Umbilical cord (tissue), 2 donors: ENCODE results near the gene CENPP. TPM values are rescaled to one million over a fixed set of nuclear protein-coding genes. Genes with fewer than 3 reads are reported as not detected.

Experiments used
- DNase-seq: peaks from one replicate; pipeline ENCODE4 v3.0.0-alpha.2; 2015; ENCODE audit warnings: low spot score
- total RNA-seq: library from RNA; depleted of rRNA; stranded (reverse); fragments of >200 nt; gene quantifications from one replicate; pipeline ENCODE4 v1.2.3, GENCODE V29; 2014; ENCODE audit warnings: low replicate concordance; ENCODE audit not compliant: insufficient read depth

CENPP gene
- total RNA-seq, 1 donor from 2014 or later, result 8.9 TPM

DNA sequence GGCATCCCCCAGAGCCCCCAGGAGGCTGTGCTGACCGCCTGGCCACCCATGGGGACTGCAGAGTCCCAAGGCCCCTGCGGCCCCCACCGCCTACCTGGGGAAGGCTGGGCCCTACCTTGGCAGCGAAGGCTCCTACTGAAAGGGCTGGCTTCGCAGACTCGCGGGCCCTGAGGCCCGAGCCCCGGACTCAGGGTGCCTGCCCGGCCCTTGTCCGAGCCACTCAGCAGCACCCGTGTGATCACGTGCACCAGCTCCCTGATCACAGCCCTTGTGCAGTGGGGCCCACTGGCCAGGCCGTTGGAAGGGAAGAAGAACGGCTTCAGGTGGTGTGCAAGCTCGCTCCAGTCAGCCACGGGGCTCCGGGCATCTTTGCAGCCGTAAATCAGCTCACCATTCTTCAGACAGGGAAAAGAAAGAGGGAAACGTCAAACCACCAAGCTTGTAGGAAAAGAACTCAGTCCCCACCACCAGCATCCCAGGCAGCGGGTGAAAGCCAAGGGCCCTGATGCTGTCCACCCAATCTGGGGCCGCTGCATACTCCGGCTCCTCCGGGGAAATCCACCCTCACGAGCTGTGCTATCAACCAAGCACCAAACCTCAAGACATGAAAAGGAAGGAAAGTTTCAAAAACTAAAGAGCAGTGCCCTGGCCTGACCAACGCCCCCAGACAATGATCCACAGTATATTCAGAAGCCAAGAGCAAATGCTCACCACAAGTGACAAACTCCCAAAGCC lies 312.3 kb downstream of the CENPP start:
- no peak for DNase-seq

DNA sequence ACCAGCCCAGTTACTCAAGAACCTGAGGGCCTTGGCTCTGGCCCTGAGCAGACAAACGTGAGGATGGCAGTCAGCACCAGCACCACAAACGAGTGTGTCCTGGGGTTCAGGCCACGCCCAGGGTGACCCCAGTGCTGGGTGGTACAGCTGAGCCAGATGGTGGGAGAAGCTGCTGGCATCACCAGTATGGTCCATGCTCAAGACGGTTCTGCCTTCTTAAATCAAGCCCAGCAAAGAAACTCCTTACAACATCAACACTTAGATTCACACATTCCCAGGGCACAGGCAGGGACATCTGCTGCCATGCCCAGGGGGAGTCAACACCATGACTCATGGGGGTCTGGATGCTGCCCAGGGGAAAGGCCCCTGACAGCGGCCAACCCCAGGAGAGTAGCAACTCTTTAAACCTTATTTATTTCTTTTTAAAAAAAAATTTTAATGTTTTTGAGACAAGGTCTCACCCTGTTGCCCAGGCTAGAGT lies 312.9 kb downstream of the CENPP start:
- DNase-seq, result no peak

DNA sequence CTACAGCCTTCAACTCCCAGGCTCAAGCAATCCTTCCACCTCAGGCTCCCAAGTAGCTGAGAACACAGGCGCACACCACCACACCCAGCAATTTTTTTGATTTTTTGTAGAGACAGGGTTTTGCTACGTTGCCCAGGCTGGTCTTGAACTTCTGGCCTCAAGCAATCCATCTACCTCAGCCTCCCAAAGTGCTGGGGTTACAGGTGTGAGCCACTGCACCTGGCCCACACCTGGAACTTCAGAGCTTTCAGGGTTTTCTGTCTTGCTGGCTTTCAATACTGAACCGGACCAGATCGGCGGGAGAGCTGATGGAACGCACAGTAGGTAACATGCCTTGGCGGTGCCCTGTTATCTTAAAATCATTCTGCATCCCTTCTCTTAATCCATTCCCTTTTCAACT lies 313.4 kb downstream of the CENPP start:
- no peak for DNase-seq

DNA sequence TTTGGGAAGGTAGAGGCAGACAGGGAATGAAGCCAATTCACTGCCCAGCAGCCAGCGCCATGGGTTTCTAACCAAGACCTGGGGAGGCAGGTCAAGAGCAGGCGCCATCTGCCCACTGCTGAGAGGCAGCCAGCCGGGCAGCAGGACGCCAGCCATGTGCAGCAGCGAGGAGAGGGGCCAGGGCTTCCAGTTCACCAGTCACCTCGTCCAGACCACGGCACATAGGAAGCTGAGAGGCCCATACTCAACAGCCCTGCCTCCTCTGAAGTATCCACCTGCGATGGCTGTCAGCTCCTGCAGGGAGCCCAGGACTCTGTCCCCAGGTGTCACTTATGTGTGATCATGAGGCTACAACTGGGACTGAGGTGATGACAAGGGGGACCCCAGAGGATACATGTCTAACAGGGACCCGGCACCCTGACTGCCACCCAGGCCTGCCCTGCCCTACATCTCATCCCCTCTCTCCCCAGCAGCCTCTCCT lies 314.1 kb downstream of the CENPP start:
- no peak for DNase-seq

DNA sequence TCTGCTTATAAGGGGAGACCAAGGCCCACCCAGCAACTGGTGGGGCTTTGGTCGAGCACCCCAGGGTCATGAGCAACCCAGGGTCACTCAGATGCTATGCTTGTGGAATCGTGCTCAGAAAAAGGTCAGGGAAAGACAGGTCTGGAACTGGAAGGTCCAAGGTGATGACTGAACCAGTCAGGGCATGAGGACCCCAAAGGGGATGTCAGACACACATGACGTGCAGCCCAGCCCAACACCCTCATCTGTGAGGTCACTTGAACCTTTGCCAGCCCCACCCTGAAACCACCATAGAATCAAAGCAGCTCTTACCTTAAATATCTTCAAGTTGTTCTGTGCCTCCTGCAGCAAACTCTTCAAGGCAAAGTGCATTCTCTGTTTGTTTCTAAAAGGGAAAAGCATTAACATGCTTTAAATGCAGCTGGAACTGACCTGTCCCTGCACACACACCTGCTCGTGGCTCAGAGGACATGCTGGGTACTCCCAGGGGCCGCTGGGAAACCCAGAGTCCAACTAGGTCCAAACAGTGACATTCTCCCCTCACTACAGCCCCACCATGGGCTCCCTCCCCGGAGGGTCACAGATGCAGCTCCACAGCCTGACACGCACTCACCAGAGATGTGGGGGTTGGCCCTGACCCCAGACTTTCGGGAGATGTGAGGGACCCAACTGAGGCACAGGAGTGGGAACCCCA lies 314.8 kb downstream of the CENPP start:
- DNase-seq, result no peak

DNA sequence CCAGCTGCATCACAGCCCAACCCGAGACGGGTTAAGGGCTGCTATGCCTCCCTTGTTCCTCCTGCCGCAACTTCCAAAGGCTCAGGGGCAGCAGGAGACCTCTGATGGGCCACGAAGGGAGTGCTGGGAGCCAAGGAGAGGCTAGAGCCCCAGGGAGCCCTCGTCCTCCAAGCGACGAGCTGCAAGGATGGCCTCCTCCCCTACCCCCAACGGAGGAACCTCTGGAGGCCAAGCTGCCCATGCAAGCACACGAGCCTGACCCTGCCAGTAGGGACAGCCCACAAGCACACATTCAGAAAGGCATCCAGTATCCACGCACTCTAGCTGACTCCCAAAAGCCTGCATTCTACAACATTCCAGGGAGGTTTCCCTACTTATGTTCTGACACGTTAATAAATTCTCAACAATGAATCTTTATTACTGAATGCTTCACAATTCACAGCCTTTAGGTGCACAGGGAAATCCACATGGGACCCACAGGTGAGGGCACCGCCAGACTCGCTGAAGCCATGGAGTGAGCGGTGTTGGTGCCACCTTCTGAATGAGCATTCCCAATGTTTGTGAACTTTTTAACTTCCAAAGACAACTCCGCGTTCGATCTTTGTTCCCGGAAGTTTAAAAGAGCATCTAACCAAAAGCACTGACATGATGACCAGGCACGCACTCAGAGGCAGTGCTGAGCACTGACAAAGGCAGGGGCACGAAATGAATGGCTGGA lies 315.5 kb downstream of the CENPP start:
- peak; percentile 15 for DNase-seq

DNA sequence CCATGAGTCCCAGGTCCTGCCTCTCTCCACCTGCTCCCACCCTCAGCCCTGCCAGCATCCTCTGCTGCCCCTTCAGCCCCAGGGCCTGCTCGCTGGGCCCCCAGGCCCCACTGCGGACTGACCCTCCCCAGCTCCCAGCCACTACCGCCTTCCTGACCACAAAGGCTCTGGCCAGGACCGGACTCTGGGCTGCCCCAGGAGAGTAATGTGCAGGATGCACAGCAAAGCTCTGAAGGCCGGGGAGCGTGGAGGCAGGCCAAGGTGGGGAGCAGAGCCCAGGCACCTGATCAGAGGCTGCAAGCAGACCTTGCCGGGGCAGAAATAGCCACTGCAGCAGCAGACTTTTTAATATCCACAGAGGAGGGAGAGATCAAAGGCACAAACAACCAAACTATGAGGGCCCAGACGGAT lies 316.3 kb downstream of the CENPP start:
- no peak for DNase-seq

DNA sequence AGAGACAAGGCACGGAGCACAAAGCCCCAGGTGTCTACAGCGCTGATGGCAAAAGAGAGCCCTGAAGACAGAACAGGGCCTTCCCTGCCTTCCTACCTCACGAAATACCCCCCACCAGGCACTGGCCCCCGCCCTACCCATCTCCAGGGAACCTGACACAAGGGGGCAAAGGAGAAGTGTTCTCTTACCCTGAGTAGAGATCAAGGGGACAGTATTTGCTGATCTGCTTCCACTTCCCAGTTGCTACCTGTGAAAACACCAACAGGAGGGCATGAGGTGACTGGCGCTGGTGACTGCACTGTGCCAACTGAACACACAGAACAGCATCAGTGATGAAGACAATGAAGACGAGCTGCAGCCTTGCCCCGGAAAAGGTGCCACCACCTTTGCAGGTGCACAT lies 316.8 kb downstream of the CENPP start:
- no peak for DNase-seq

DNA sequence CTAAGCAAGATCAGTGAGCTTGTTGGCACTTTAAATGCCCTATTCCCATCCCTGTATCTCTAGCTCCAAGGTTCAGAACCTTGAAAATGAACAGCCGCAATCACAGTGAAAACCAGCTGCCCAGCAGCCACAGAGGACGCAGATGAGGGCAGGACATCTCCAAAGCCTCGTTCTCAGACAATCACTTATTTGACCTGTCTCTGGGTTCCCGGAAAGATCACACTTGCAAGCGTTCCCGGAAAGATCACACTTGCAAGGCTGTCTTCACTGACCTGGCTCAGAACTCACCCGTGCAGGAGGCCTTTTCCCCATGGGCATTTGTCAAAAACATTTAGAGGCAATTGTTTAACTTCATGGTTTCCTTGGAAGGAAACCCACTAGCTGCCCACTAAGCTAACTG lies 318.5 kb downstream of the CENPP start:
- no peak for DNase-seq

DNA sequence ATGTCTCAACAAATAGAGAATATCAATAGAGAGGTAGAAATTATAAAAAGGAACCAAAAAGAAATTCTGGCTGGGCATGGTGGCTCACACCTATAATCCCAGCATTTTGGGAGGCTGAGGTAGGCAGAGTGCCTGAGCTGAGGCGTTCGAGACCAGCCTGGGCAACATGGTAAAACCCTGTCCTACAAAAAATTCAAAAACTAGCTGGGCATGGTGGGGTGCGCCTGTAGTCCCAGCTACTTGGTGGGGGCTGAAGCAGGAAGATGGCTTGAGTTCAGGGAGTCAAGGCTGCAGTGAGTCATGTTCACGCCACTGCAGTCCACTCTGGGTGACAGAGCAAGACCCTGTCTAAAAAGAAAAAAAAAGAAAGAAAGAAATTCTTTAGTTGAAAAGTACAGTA lies 319.3 kb downstream of the CENPP start:
- no peak for DNase-seq

DNA sequence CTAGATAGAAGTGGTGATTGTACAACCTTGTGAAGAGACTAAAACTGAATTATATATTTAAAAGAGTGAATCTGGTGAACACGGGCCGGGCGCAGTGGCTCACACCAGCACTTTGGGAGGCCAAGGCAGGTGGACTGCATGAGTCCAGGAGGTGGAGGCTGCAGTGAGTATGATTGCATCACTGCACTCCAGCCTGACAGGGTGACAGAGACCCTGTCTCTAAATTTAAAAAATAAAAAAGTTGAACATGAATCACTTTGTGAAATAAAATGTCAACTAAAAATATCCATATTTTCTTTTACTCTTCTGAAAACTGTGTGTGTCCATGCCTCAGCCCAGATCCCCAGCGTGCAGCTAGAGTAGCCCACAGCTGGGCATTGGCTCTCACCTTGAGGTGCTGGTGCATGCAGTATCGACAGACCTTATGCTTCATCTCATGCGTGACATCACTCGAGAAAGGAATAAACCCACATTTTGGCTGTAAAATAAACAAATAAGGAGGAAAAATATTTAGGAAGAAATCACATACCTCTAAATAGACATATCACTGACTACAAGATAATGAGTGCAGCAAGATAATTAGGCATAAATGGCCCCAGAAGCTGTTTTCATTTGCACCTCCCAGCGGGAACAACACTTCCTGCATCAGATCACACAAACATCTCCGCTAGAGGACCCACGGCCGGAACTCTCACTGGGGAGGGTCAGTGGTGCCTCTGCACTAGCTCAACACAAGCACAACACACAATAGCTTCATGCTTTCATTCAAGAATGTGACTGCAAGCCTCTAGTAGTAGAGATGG lies 322.1 kb downstream of the CENPP start:
- no peak for DNase-seq

DNA sequence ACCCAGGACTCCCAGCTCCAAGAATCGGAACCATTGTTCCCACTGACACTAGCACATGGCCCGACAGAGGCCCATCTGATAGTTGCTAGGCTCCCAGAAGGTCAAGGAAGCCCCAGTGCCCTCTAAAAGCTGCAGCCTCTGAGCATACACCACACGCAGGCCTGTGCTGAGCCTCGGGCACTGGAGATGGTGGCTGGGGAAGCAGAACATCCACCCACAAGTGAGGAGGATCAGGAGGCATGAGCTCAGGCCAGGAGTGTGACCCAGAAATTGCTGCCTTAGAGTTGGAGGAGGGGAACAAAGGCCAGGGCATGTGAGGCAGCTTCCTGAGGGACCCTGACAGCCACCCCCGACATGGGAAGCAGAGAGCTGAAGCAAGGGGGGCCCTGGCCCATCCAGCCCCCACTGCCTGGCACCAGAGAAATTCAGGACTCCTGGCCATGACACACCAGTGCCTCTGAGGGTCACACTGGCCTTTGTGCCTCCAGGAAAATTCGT lies 322.8 kb downstream of the CENPP start:
- no peak for DNase-seq

DNA sequence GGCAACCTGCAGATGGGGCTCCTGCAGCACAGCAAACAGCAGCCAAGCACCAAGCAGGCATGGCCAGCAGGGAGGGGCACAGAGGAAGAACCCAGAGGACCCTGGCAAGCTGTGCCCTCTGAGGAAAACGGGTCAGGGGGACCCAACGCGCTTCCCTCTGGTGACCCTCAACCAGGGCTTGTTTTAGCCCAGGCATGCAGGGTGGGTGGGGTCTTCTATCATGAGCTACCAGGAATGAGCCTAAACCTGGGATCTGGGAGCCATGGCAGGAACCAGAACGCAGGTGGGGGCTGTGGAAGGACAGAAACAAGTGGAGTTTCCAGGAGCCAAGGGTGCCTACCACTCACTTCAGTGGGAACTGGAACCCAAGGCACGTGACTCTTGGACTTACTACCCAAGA lies 323.3 kb downstream of the CENPP start:
- no peak for DNase-seq

DNA sequence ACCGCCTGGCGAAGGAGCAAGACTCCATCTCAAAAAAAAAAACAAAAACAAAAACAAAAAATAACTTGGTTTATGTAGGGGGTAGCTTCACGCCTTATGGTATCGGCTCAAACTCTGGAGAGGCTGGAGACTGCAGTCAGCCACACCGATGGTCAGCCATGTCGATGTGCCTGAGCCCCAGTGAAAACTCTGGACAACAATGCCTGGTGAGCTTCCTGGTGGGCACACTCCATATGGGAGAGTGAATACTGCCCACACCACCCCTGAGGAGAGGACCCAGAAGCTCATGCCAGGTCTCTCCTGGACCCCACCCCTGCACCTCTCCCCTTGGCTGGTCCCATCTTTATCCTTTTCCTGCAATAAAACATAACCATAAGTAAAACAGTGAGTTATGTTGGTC lies 324.5 kb downstream of the CENPP start:
- DNase-seq, result no peak

DNA sequence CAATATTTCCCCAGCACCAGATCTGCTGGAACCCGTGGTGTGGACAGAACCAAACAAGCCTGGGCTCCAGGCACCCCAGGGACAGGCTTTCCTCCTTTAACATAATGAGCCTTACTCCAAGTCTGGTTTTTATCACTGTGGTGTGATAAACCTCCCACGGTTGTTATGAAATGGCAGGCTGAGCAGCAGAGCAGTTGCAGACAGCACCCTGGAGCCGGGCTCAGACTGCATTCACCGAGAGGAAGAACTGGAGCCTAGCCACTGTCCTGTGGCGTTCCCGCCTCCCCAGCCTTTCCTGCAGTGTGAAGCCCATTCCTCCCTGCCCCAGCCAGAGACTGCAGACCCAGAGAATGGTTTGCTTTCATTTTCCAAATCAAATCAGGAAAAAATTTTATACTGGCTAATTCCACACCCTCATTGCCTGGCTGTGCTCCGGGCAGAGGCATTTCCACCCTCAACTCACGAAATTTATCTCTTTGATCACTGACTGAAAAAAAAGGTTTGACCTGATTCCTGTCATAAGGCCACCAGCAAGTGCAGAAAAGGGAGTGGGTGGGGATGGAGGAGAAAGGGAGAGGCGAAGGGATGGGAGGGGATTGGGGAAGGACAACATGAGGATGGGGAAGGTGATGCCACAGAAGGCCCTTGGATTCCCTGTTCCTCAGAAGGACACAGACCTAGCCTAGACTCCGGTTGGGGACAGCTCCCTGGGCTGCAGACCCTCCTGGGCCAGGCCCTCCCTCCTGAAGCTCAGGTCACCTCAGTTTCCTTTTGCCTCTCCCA lies 325.3 kb downstream of the CENPP start:
- DNase-seq, result peak; percentile 85

DNA sequence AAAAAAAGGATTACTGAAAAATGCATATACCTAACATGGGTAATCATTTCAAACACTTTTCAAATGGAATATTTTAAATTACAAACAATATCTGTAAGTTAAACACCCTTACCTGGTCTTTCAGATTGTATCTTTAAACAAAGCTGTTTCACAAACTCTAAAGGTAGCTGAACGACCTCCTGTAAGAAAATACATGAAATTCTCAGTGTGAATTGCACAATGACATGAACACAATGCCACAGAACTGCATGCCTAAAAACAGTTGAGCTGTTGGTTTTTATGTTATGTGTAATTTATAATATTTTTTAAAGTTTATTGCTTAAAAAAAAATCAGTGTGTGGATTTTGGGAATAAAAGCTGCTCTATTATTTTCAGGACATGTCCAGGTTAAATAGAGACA lies 326.7 kb downstream of the CENPP start:
- DNase-seq, result no peak

DNA sequence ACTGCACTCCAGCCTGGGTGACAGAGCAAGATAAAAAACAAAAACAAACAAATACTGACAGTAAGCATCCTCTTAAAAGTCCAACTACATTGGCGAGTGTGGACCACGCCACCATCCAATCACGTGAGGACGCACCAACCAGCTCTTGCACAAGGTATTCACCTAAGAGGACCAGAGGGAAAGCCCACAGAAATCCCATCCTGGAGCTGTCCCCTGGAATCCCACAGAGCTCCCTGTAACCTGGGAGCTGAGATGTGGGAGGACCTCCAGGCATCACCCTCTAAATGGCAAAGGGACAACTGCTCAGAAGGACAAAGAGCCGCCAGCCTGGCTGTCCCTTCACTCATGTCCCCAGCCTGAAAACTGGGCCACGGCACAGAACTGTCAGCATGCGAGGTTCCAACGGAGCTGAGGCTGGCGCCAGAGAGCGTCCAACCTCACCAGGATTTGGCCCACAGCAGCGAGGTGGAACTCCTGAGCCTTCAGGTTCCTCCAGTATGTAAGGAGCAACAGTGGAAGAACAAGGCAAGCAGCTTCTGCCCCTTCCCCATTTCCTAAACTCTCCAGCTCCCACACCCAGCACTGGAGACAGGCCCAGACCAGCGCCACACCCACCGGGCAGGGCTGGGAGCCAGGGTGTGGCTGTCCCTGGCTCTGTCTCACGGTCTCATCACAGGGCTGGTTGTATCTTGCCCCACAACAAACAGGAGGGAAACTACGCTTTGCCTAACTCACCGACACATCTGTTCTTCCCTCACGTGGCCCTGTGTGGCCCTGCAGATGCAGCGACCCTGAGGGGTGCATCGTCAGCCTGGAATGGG lies 328.9 kb downstream of the CENPP start:
- DNase-seq, result no peak

DNA sequence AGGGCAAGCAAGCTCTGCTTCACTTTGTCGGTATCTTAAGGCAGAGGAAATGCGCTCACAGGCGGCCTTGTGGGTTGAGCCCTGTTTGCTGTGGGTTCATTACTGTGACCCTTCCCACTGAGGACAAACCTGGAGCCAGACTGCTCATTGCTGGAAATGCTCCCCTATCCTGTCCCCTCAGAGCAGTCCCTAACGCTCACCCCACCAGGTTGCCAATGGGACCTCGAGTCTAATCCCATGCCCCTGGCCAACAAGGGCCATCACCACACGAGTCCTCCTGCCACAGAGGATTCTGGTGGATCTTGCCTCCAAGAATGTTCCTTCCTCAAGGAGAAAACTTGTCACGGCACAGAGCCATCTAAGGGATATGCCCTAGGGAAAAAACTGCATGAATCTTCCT lies 329.6 kb downstream of the CENPP start:
- no peak for DNase-seq

DNA sequence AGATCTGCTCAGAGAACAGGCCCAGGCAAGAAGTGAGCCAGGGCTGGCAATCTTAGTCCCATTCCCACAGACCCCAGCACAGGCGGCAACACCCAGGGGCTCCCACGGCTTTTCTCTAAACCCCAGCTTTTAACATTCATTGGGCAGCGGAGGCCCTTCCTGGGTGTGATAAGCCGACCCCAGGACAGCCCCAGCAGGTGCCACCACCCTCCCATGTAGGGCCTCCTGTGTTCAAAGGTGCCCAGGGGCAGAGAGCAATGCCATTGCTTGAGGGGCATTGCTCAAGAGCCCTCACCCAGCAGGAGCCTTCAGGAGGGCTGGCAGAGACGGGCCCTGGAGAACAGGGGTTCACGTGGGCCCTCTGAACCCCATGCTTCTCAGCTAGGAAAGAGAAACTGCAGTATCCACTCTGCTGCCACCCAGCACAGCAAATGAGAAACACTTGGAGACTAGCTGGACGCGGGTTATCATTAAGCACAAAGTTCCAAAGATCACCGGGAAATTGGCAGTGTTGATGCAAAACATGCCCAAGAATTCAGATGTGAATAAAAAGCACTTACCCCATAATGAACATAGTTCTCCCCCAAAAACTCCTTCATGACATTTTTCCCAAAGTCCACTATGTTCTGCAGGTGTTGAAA lies 330.3 kb downstream of the CENPP start:
- no peak for DNase-seq
